ENCODE data around the gene TMEM209.
"Not testable (repeated sequence)": the region's sequence is repeated elsewhere in the genome, so short reads cannot be mapped to it uniquely, and the experiment has no call there.

The TMEM209 gene

GRCh38 chr7:130141884-130142653, 63.1 kb downstream of the TMEM209 start:
- DNase-seq = no peak

GRCh38 chr7:130141161-130141883, 63.9 kb downstream of the TMEM209 start:
- peak; percentile 76 for DNase-seq

- no peak for DNase-seq
Observed at GRCh38 chr7:130140551-130141160, 64.5 kb downstream of the TMEM209 start.

GRCh38 chr7:130139193-130139960, 65.8 kb downstream of the TMEM209 start:
- DNase-seq = no peak

GRCh38 chr7:130137207-130137606, 68.0 kb downstream of the TMEM209 start:
- no peak for DNase-seq

GRCh38 chr7:130136579-130137167, 68.5 kb downstream of the TMEM209 start:
- DNase-seq = no peak

GRCh38 chr7:130135208-130136205, 69.7 kb downstream of the TMEM209 start:
- no peak for DNase-seq

- no peak for DNase-seq
Observed at GRCh38 chr7:130134726-130135125, 70.5 kb downstream of the TMEM209 start.

- no peak for DNase-seq
Observed at GRCh38 chr7:130134106-130134636, 71.0 kb downstream of the TMEM209 start.

- no peak for DNase-seq
Observed at GRCh38 chr7:130133029-130133782, 72.0 kb downstream of the TMEM209 start.

- no peak for DNase-seq
Observed at GRCh38 chr7:130131964-130132875, 73.0 kb downstream of the TMEM209 start.

GRCh38 chr7:130131191-130131834, 73.9 kb downstream of the TMEM209 start:
- no peak for DNase-seq

GRCh38 chr7:130129011-130129411, 76.2 kb downstream of the TMEM209 start:
- no peak for DNase-seq

GRCh38 chr7:130127821-130128317, 77.3 kb downstream of the TMEM209 start:
- DNase-seq = no peak

- no peak for DNase-seq
Observed at GRCh38 chr7:130127404-130127803, 77.8 kb downstream of the TMEM209 start.

GRCh38 chr7:130126840-130127239, 78.4 kb downstream of the TMEM209 start:
- DNase-seq = not testable (repeated sequence)

- no peak for DNase-seq
Observed at GRCh38 chr7:130124711-130125110, 80.5 kb downstream of the TMEM209 start.

- DNase-seq = no peak
Observed at GRCh38 chr7:130123501-130123900, 81.7 kb downstream of the TMEM209 start.

Measured in midbrain (tissue), 1 donor.